H1 (cell line): ENCODE measurements around the gene GABRA4. TPM values are rescaled to one million over a fixed set of nuclear protein-coding genes. Genes with fewer than 3 reads are reported as not detected.

Experiments
- CTCF ChIA-PET: fragments of 300-600 bp; sonication (Branson Sonifier 250); formaldehyde crosslinking; loops from one replicate; lab custom pipeline; 2021; ENCODE audit not compliant: partially characterized antibody; lab: Charles Lee
- POLR2A ChIA-PET: fragments of 300-600 bp; sonication (Branson Sonifier 250); formaldehyde crosslinking; loops from one replicate; lab custom pipeline; 2021; ENCODE audit warnings: inconsistent platforms; ENCODE audit not compliant: partially characterized antibody; lab: Charles Lee
- DNase-seq, 2 experiments: peaks; one replicate each; pipeline versions ENCODE4 v3.0.0 to v3.0.0-alpha.2; 2010 to 2022; ENCODE audit warnings: low spot score in 2 of 2, low read depth in 1 of 2, mixed read lengths in 1 of 2
- FAIRE-seq: peaks from 2 replicates; lab custom pipeline; 2011; peaks lifted over from hg19 to GRCh38; lab: Jason Lieb, UNC
- H2AFZ ChIP-seq: 2 replicates; pipeline ENCODE4 v1.8.1; 2012; ENCODE audit warnings: low read length, inconsistent platforms
- H2AK5ac ChIP-seq: 2 replicates; pipeline ENCODE4 v1.6.1; 2013; ENCODE audit warnings: low read depth, low read length
- H2BK120ac ChIP-seq: replicated peaks from 2 replicates; pipeline ENCODE3; 2013; ENCODE audit warnings: low read depth, low read length, inconsistent platforms
- H2BK12ac ChIP-seq: 2 replicates; pipeline ENCODE4 v1.6.1; 2013; ENCODE audit warnings: low read depth, low read length
- H2BK15ac ChIP-seq: 2 replicates; pipeline ENCODE4 v1.6.1; 2013; ENCODE audit warnings: low read length
- H2BK20ac ChIP-seq: 2 replicates; pipeline ENCODE4 v1.6.1; 2013; ENCODE audit warnings: low read length
- H2BK5ac ChIP-seq: 2 replicates; pipeline ENCODE4 v1.6.1; 2013; ENCODE audit warnings: low read depth, low read length
- H3K14ac ChIP-seq: 2 replicates; pipeline ENCODE4 v1.6.1; 2013; ENCODE audit warnings: inconsistent platforms; ENCODE audit not compliant: insufficient read length
- H3K18ac ChIP-seq: 2 replicates; pipeline ENCODE4 v1.6.1; 2013; ENCODE audit warnings: low read length; ENCODE audit errors: extremely low read depth
- H3K23ac ChIP-seq: 2 replicates; pipeline ENCODE4 v1.6.1; 2013; ENCODE audit warnings: inconsistent platforms; ENCODE audit not compliant: insufficient read length
- H3K23me2 ChIP-seq: 2 replicates; pipeline ENCODE4 v1.6.1; 2013; ENCODE audit warnings: low read depth, low read length
- H3K27ac ChIP-seq: 2 replicates; pipeline ENCODE4 v1.6.1; 2011; ENCODE audit warnings: low read depth, low read length, inconsistent platforms
- H3K27me3 ChIP-seq, 4 experiments: replicated peaks in 1 of 4; 1 replicate in 1 of 4; 2 replicates in 3 of 4; pipeline versions ENCODE4 v1.6.1 to v1.8.1; 2011 to 2013; ENCODE audit warnings: low read length in 3 of 4, mild to moderate bottlenecking in 3 of 4, inconsistent platforms in 2 of 4, mixed read lengths in 2 of 4, moderate library complexity in 1 of 4; ENCODE audit not compliant: control insufficient read depth in 3 of 4, insufficient read depth in 3 of 4; ENCODE audit errors: extremely low read depth in 1 of 4
- H3K36me3 ChIP-seq, 4 experiments: 2 replicates each; pipeline versions ENCODE4 v1.6.1 to v1.8.1; 2011 to 2013; ENCODE audit warnings: mild to moderate bottlenecking in 4 of 4, low read length in 3 of 4, moderate library complexity in 2 of 4, control low read depth in 1 of 4, inconsistent platforms in 1 of 4; ENCODE audit not compliant: insufficient read depth in 4 of 4, control insufficient read depth in 2 of 4
- H3K4ac ChIP-seq: replicated peaks from 2 replicates; pipeline ENCODE3; 2013; ENCODE audit warnings: low read length, low read depth, mixed read lengths, inconsistent platforms; ENCODE audit not compliant: insufficient read length
- H3K4me1 ChIP-seq, 4 experiments: replicated peaks in 1 of 4; 1 replicate in 1 of 4; 2 replicates in 3 of 4; pipeline versions ENCODE4 v1.6.1 to v1.8.1; 2011 to 2013; ENCODE audit warnings: low read length in 3 of 4, inconsistent platforms in 2 of 4, mixed read lengths in 1 of 4; ENCODE audit not compliant: insufficient read depth in 4 of 4, control insufficient read depth in 3 of 4
- H3K4me2 ChIP-seq, 2 experiments: 2 replicates each; pipeline versions ENCODE4 v1.6.1 to v1.8.1; 2011 to 2013; ENCODE audit warnings: low read depth in 2 of 2, low read length in 2 of 2, control low read depth in 1 of 2, inconsistent platforms in 1 of 2, mild to moderate bottlenecking in 1 of 2; ENCODE audit not compliant: insufficient read depth in 1 of 2
- H3K4me3 ChIP-seq, 4 experiments: fragments of 200-600, 300-600 bp in 1 of 4; sonication (generic), shearing (Covaris generic), sonication (Bioruptor Twin) in 1 of 4; 2 replicates each; pipeline versions ENCODE4 v1.5.1 to v1.8.1; 2011 to 2016; ENCODE audit warnings: low read length in 4 of 4, low read depth in 3 of 4, control low read depth in 2 of 4, inconsistent platforms in 2 of 4, mild to moderate bottlenecking in 2 of 4, mixed read lengths in 1 of 4, moderate library complexity in 1 of 4; ENCODE audit not compliant: insufficient read depth in 2 of 4; ENCODE audit errors: extremely low read depth in 1 of 4
- H3K56ac ChIP-seq: replicated peaks from 2 replicates; pipeline ENCODE3; 2013; ENCODE audit warnings: low read depth, mild to moderate bottlenecking, mixed read lengths, low read length, inconsistent platforms; ENCODE audit not compliant: insufficient read length
- H3K79me1 ChIP-seq: 2 replicates; pipeline ENCODE4 v1.6.1; 2013; ENCODE audit warnings: low read depth, low read length, control low read depth
- H3K79me2 ChIP-seq, 2 experiments: 2 replicates each; pipeline versions ENCODE4 v1.6.1 to v1.8.1; 2012 to 2013; ENCODE audit warnings: low read length in 2 of 2, mild to moderate bottlenecking in 2 of 2, inconsistent platforms in 1 of 2; ENCODE audit not compliant: insufficient read depth in 2 of 2, control insufficient read depth in 1 of 2
- H3K9ac ChIP-seq, 4 experiments: replicated peaks in 1 of 4; 1 replicate in 1 of 4; 2 replicates in 3 of 4; pipeline versions ENCODE4 v1.6.1 to v1.8.1; 2011 to 2013; ENCODE audit warnings: low read depth in 3 of 4, low read length in 3 of 4, control low read depth in 2 of 4, mild to moderate bottlenecking in 2 of 4, moderate library complexity in 2 of 4, inconsistent platforms in 1 of 4; ENCODE audit errors: extremely low read depth in 1 of 4
- H3K9me3 ChIP-seq, 2 experiments: 2 replicates each; pipeline versions ENCODE4 v1.6.1 to v1.8.1; 2012 to 2013; ENCODE audit warnings: mild to moderate bottlenecking in 2 of 2, moderate library complexity in 2 of 2, control low read depth in 1 of 2, inconsistent platforms in 1 of 2, low read depth in 1 of 2, low read length in 1 of 2, mixed read lengths in 1 of 2; ENCODE audit not compliant: insufficient read depth in 2 of 2
- H4K20me1 ChIP-seq, 2 experiments: replicated peaks in 1 of 2; 2 replicates each; pipeline versions ENCODE3 to v1.8.1; 2011 to 2013; ENCODE audit warnings: inconsistent platforms in 2 of 2, low read length in 2 of 2, mild to moderate bottlenecking in 1 of 2; ENCODE audit not compliant: insufficient read depth in 2 of 2, control insufficient read depth in 1 of 2
- H4K5ac ChIP-seq: 2 replicates; pipeline ENCODE4 v1.6.1; 2013; ENCODE audit warnings: low read length, low read depth, mixed read lengths, inconsistent platforms; ENCODE audit not compliant: insufficient read length
- H4K8ac ChIP-seq: 2 replicates; pipeline ENCODE4 v1.8.0; 2013; ENCODE audit warnings: mild to moderate bottlenecking, moderate library complexity, low read length, inconsistent platforms; ENCODE audit not compliant: insufficient read depth; ENCODE audit errors: extremely low read depth
- H4K91ac ChIP-seq: replicated peaks from 2 replicates; pipeline ENCODE3; 2013; ENCODE audit warnings: low read length, mixed read lengths, inconsistent platforms; ENCODE audit not compliant: insufficient read length
- ASH2L ChIP-seq: fragments of 200-600, 300-600 bp; sonication (generic); IDR thresholded peaks from one replicate; pipeline ENCODE4 v1.7.1; 2017; ENCODE audit warnings: low read length
- GABPA ChIP-seq: IDR thresholded peaks from 2 replicates; pipeline ENCODE4 v1.6.1; 2011; ENCODE audit warnings: mild to moderate bottlenecking, low read length, moderate library complexity, borderline replicate concordance; ENCODE audit not compliant: insufficient read depth
- GTF2F1 ChIP-seq: IDR thresholded peaks from 2 replicates; pipeline ENCODE4 v1.6.1; 2012; ENCODE audit warnings: low read depth, low read length, improper control_type of control experiment, borderline replicate concordance
- HDAC2 ChIP-seq, 2 experiments: fragments of 300-600 bp in 1 of 2; sonication (generic) in 1 of 2; IDR thresholded peaks; 2 replicates each; pipeline ENCODE4 v1.6.1; 2011 to 2012; ENCODE audit warnings: low read depth in 2 of 2, low read length in 2 of 2, mild to moderate bottlenecking in 2 of 2, moderate library complexity in 2 of 2, borderline replicate concordance in 1 of 2, inconsistent platforms in 1 of 2
- JUND ChIP-seq: IDR thresholded peaks from 2 replicates; pipeline ENCODE4 v1.6.1; 2011; ENCODE audit warnings: mild to moderate bottlenecking, improper control_type of control experiment, low read length
- SAP30 ChIP-seq: fragments of 300-600 bp; sonication (generic); IDR thresholded peaks from 2 replicates; pipeline ENCODE4 v1.7.1; 2012; ENCODE audit warnings: low read length, moderate library complexity, mild to moderate bottlenecking, inconsistent platforms; ENCODE audit not compliant: insufficient read depth, insufficient replicate concordance
- SP1 ChIP-seq: IDR thresholded peaks from 2 replicates; pipeline ENCODE4 v1.6.1; 2011; ENCODE audit warnings: low read depth, low read length
- SP2 ChIP-seq: IDR thresholded peaks from 2 replicates; pipeline ENCODE4 v1.6.1; 2012; ENCODE audit warnings: mild to moderate bottlenecking, low read length, inconsistent platforms
- TAF1 ChIP-seq: IDR thresholded peaks from 2 replicates; pipeline ENCODE4 v1.6.1; 2011; ENCODE audit warnings: mild to moderate bottlenecking, low read depth, low read length
- YY1 ChIP-seq: IDR thresholded peaks from 2 replicates; pipeline ENCODE4 v1.6.1; 2011; ENCODE audit warnings: low read depth, mild to moderate bottlenecking, low read length
- polyA plus RNA-seq, 7 experiments: library from polyadenylated mRNA; depleted of rRNA in 3 of 7; stranded (reverse) in 5 of 7; unstranded in 2 of 7; fragments of >200 nt in 5 of 7; fragments of 200-250 nt in 2 of 7; gene quantifications; 1 replicate in 5 of 7; 2 replicates in 1 of 7; 4 replicates in 1 of 7; pipeline versions ENCODE4 v1.2.1 to v1.2.3, GENCODE V29; 2011 to 2013; ENCODE audit warnings: missing spikeins in 2 of 7, mixed read lengths in 2 of 7
- total RNA-seq: library from RNA; stranded (reverse); fragmentation: NEBNext Ultra II Directional; extraction: Animal tissue kit (Norgen Biotek cat#: 25700); gene quantifications from 2 replicates; pipeline ENCODE4 v1.2.1, GENCODE V29; 2021

The GABRA4 gene
- total and polyA plus RNA-seq, 2 of the 8 experiments (the other 6 are each of a cell fraction or from before 2014, with no cell fraction given) = 0.09 to 0.37 TPM

GRCh38 chr4:46945062-46945461 is 48.3 kb downstream of the GABRA4 start:
- no peak overlapping the region for H2BK20ac ChIP-seq
- no peak for FAIRE-seq
- no peaks in the 10 kb centered on the region for H3K79me2 ChIP-seq
- no peak overlapping the region for H2BK15ac ChIP-seq
- H2AFZ ChIP-seq = no peak overlapping the region
- no peak overlapping the region for H3K4me3 ChIP-seq
- no peak overlapping the region for H3K14ac ChIP-seq
- H2BK120ac ChIP-seq = no peak overlapping the region
- ChIA-PET CTCF (interaction anchor here (0.8 to 1.3 kb wide), 3 partner anchors 8 to 88 kb away, joined by 3 to 5 read pairs (median 3); no protein-coding TSS in a partner anchor), POLR2A (no interaction called here)
- H3K79me1 ChIP-seq = no peaks in the 10 kb centered on the region
- H3K56ac ChIP-seq = no peak overlapping the region
- H3K4me2 ChIP-seq = no peak overlapping the region
- H3K4me1 ChIP-seq = no peaks in the 10 kb centered on the region
- no peak overlapping the region for H3K23ac ChIP-seq
- DNase-seq = no peak
- H2BK5ac ChIP-seq = no peak overlapping the region
- H4K20me1 ChIP-seq = no peaks in the 10 kb centered on the region
- H2AK5ac ChIP-seq = no peak overlapping the region
- no peaks in the 10 kb centered on the region for H3K27me3 ChIP-seq
- H3K4ac ChIP-seq = no peak overlapping the region
- H3K23me2 ChIP-seq = no peaks in the 10 kb centered on the region
- no peak overlapping the region for H4K5ac ChIP-seq
- no peak overlapping the region for H2BK12ac ChIP-seq
- no peak overlapping the region for H3K9ac ChIP-seq
- H3K18ac ChIP-seq = no peak overlapping the region
- TF ChIP-seq ASH2L = no peak
- no peak for TF ChIP-seq YY1
- TF ChIP-seq SP1 = no peak
- TF ChIP-seq HDAC2 (IDR thresholded peaks at IDR 0.05; ENCODE audit: borderline replicate concordance in 1 of 2, low read depth in 2 of 2, low read length in 2 of 2) = no peak
- TF ChIP-seq JUND = no peak
- no peak for TF ChIP-seq GTF2F1
- no peak for TF ChIP-seq SAP30
- no peak for TF ChIP-seq SP2
- TF ChIP-seq TAF1 = no peak
- no peak for TF ChIP-seq GABPA
- TF ChIP-seq, all 59 proteins: peak for 0
- no peaks in the 10 kb centered on the region for H3K9me3 ChIP-seq
- no peak overlapping the region for H4K8ac ChIP-seq
- no peak overlapping the region for H4K91ac ChIP-seq
- no peak overlapping the region for H3K27ac ChIP-seq
- H3K36me3 ChIP-seq = no peaks in the 10 kb centered on the region
